Activated CD4-positive, alpha-beta memory T cell treated with anti-CD3 and anti-CD28 coated beads, Interleukin-2, amount 10 ng/mL, durations not matched to agents 7 days and 5 days (primary cell): Measurements from ENCODE around the gene UBR3. TPM values are rescaled to one million over a fixed set of nuclear protein-coding genes. Genes with fewer than 3 reads are reported as not detected.
"Not testable (repeated sequence)": the region's sequence is repeated elsewhere in the genome, so short reads cannot be mapped to it uniquely, and the experiment has no call there.

Experiments used
- CTCF ChIA-PET: fragments of 350-600 bp; sonication (Branson Sonifier 250); formaldehyde crosslinking; loops from one replicate; lab custom pipeline; 2021; ENCODE audit warnings: antibody characterized with exemption, inconsistent platforms; lab: Charles Lee
- POLR2A ChIA-PET: fragments of 350-600 bp; sonication (Branson Sonifier 250); formaldehyde crosslinking; loops from one replicate; lab custom pipeline; 2021; ENCODE audit warnings: antibody characterized with exemption; lab: Charles Lee
- DNase-seq: peaks from one replicate; pipeline ENCODE4 v3.0.0-alpha.2; 2020
- H3K27ac Mint-ChIP-seq: one replicate; pipeline ENCODE4 v1.8.0; 2021; ENCODE audit warnings: mild to moderate bottlenecking, mixed read lengths
- H3K27me3 Mint-ChIP-seq: one replicate; pipeline ENCODE4 v1.8.0; 2021; ENCODE audit warnings: mixed read lengths
- H3K36me3 Mint-ChIP-seq: one replicate; pipeline ENCODE4 v1.8.0; 2021; ENCODE audit warnings: low read depth, mixed read lengths
- H3K4me1 Mint-ChIP-seq: one replicate; pipeline ENCODE4 v1.8.0; 2021; ENCODE audit warnings: mixed read lengths
- H3K4me3 Mint-ChIP-seq: one replicate; pipeline ENCODE4 v1.8.0; 2021; ENCODE audit warnings: mild to moderate bottlenecking, mixed read lengths
- H3K9me3 Mint-ChIP-seq: one replicate; pipeline ENCODE4 v1.8.0; 2021; ENCODE audit warnings: mixed read lengths
- total RNA-seq, 2 experiments: library from RNA; stranded (reverse); gene quantifications; one replicate each; pipeline ENCODE4 v1.2.3, GENCODE V29; 2021

UBR3 gene
- total RNA-seq, 2 experiments from 2014 or later, result 19.7 to 19.8 TPM

GRCh38 chr2:169803480-169803879 lies 23.8 kb upstream of the UBR3 start:
- no peaks in the 10 kb centered on the region for H3K27me3 Mint-ChIP-seq
- H3K4me1 Mint-ChIP-seq, result peaks cover 26% of the 10 kb centered on the region
- CTCF ChIA-PET, result interaction anchor here (1.3 kb wide), 1 partner anchor 11 kb away, joined by 5 read pairs; no protein-coding TSS in a partner anchor
- no peak for DNase-seq
- H3K27ac Mint-ChIP-seq, result no peak overlapping the region
- POLR2A ChIA-PET, result interaction anchor here (1.0 to 1.7 kb wide), 3 partner anchors 8 to 25 kb away, joined by 3 read pairs; no protein-coding TSS in a partner anchor
- no peak overlapping the region for H3K4me3 Mint-ChIP-seq
- no peaks in the 10 kb centered on the region for H3K9me3 Mint-ChIP-seq
- peaks cover 40% of the 10 kb centered on the region for H3K36me3 Mint-ChIP-seq

- ChIA-PET CTCF (no interaction called here), POLR2A (no interaction called here)
- Mint-ChIP-seq H3K4me1 (peaks cover 12% of the 10 kb centered on the region), H3K27ac (no peak overlapping the region), H3K4me3 (no peak overlapping the region), H3K27me3 (no peaks in the 10 kb centered on the region), H3K36me3 (peaks cover 54% of the 10 kb centered on the region), H3K9me3 (no peaks in the 10 kb centered on the region)
- no peak for DNase-seq
These were observed 20.7 kb upstream of the UBR3 start for GRCh38 chr2:169806586-169806985.

DNA sequence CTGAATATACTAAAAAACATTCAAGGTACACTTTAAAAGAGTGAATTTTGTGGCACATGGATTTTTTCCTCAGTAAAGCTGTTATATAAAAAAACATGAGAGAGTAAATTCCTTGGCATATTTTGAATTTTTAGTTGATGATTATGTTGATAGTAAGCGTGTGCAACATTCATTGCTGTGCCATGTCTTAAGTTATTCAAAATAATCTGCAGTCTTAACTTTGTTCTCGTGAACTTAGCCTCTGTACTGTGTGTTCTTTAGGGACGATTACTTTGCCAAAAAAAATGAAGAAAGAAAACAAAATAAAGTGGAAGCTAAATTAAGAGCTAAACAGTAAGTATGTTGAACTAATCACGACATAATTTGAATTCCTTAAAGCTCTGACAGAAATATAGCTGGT lies 19.0 kb upstream of the UBR3 start:
- peaks cover 55% of the 10 kb centered on the region for H3K36me3 Mint-ChIP-seq
- POLR2A ChIA-PET, result no interaction called here
- CTCF ChIA-PET, result interaction anchor here (0.6 to 1.4 kb wide), 3 partner anchors 11 to 18 kb away, joined by 3 to 4 read pairs (median 3); partner anchors contain the start of gene METTL5

DNA sequence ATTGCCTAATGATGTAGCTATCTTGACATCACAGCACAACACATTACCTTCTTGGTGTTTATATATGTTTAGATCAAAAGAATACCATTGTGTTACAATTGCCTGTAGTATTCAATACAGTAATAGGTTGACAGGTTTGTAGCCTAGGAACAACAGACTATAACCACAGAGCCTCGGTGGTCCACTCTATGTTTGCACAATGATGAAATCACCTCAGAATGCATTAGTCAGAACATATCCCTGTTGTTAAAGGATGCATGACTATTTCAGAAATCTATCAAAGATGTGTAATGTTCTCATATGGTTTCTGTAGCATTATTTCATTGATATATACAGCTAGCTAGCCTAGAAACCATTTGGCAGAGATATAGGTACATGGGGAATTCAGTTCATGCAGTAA lies 11.4 kb upstream of the UBR3 start:
- H3K36me3 Mint-ChIP-seq, result peaks cover 74% of the 10 kb centered on the region
- CTCF ChIA-PET, result interaction anchor here (0.6 to 3.2 kb wide), 2 partner anchors 9 to 224 kb away, joined by 4 to 21 read pairs; partner anchors contain the start of gene METTL5
- POLR2A ChIA-PET, result interaction anchor here (1.1 to 1.5 kb wide), 5 partner anchors 8 to 17 kb away, joined by 3 to 4 read pairs (median 3); partner anchors contain the start of genes METTL5, SSB and UBR3

More for the DNA sequence above, 19.0 kb upstream of the UBR3 start:
- H3K4me1 Mint-ChIP-seq, result no peaks in the 10 kb centered on the region
- H3K27me3 Mint-ChIP-seq, result no peaks in the 10 kb centered on the region
- H3K4me3 Mint-ChIP-seq, result no peak overlapping the region
- no peak overlapping the region for H3K27ac Mint-ChIP-seq
- no peak for DNase-seq
- no peaks in the 10 kb centered on the region for H3K9me3 Mint-ChIP-seq

GRCh38 chr2:169816961-169817360 lies 10.3 kb upstream of the UBR3 start:
- DNase-seq, H3K27ac Mint-ChIP-seq, H3K27me3 Mint-ChIP-seq, H3K4me3 Mint-ChIP-seq, POLR2A ChIA-PET, H3K9me3 Mint-ChIP-seq: not testable (repeated sequence)
- CTCF ChIA-PET, result interaction anchor here (3.2 kb wide), 1 partner anchor 8 kb away, joined by 21 read pairs; the partner anchor contains the start of gene METTL5
- Mint-ChIP-seq H3K4me1 (peaks cover 26% of the 10 kb centered on the region), H3K36me3 (peaks cover 75% of the 10 kb centered on the region)

More for the DNA sequence above, 11.4 kb upstream of the UBR3 start:
- Mint-ChIP-seq H3K4me1 (peaks cover 15% of the 10 kb centered on the region), H3K27me3 (no peaks in the 10 kb centered on the region), H3K9me3 (no peaks in the 10 kb centered on the region), H3K4me3 (no peak overlapping the region), H3K27ac (no peak overlapping the region)
- DNase-seq, result no peak

GRCh38 chr2:169817369-169817768 lies 9.9 kb upstream of the UBR3 start:
- H3K4me3 Mint-ChIP-seq, DNase-seq, H3K27me3 Mint-ChIP-seq, CTCF ChIA-PET, H3K9me3 Mint-ChIP-seq, H3K27ac Mint-ChIP-seq: not testable (repeated sequence)
- POLR2A ChIA-PET, result interaction anchor here (2.6 kb wide), 1 partner anchor 11 kb away, joined by 11 read pairs; no protein-coding TSS in a partner anchor
- H3K4me1 Mint-ChIP-seq, result peaks cover 30% of the 10 kb centered on the region
- peaks cover 74% of the 10 kb centered on the region for H3K36me3 Mint-ChIP-seq

GRCh38 chr2:169818241-169818640 lies 9.0 kb upstream of the UBR3 start:
- H3K36me3 Mint-ChIP-seq, result peaks cover 76% of the 10 kb centered on the region
- no peaks in the 10 kb centered on the region for H3K27me3 Mint-ChIP-seq
- CTCF ChIA-PET, result interaction anchor here (1.0 to 1.4 kb wide), 2 partner anchors 9 to 14 kb away, joined by 3 to 4 read pairs; no protein-coding TSS in a partner anchor
- H3K4me1 Mint-ChIP-seq, result peaks cover 39% of the 10 kb centered on the region
- H3K27ac Mint-ChIP-seq, result no peak overlapping the region
- H3K4me3 Mint-ChIP-seq, result no peak overlapping the region
- no peak for DNase-seq
- H3K9me3 Mint-ChIP-seq, result no peaks in the 10 kb centered on the region
- POLR2A ChIA-PET, result interaction anchor here (2.6 kb wide), 1 partner anchor 10 kb away, joined by 11 read pairs; no protein-coding TSS in a partner anchor

- Mint-ChIP-seq H3K27me3 (no peaks in the 10 kb centered on the region), H3K27ac (no peak overlapping the region), H3K4me3 (no peak overlapping the region), H3K9me3 (no peaks in the 10 kb centered on the region), H3K4me1 (peaks cover 47% of the 10 kb centered on the region), H3K36me3 (peaks cover 75% of the 10 kb centered on the region)
- ChIA-PET POLR2A (interaction anchor here (2.6 kb wide), 1 partner anchor 9 kb away, joined by 11 read pairs; no protein-coding TSS in a partner anchor), CTCF (interaction anchor here (1.4 kb wide), 1 partner anchor 10 kb away, joined by 4 read pairs; no protein-coding TSS in a partner anchor)
- DNase-seq, result no peak
These were observed 8.1 kb upstream of the UBR3 start for GRCh38 chr2:169819106-169819505.

- H3K36me3 Mint-ChIP-seq, result peaks cover 70% of the 10 kb centered on the region
- H3K4me3 Mint-ChIP-seq, result not testable (repeated sequence)
These were observed 7.2 kb upstream of the UBR3 start for GRCh38 chr2:169820101-169820500.

GRCh38 chr2:169822036-169822435 lies 5.2 kb upstream of the UBR3 start:
- Mint-ChIP-seq H3K4me3 (no peak overlapping the region), H3K36me3 (peaks cover 52% of the 10 kb centered on the region), H3K27me3 (no peaks in the 10 kb centered on the region), H3K9me3 (no peaks in the 10 kb centered on the region), H3K4me1 (peaks cover 59% of the 10 kb centered on the region), H3K27ac (no peak overlapping the region)
- no peak for DNase-seq
- ChIA-PET CTCF (interaction anchor here (0.6 kb wide), 1 partner anchor 237 kb away, joined by 3 read pairs; no protein-coding TSS in a partner anchor), POLR2A (no interaction called here)

More at GRCh38 chr2:169820101-169820500, 7.2 kb upstream of the UBR3 start:
- H3K9me3 Mint-ChIP-seq, H3K27me3 Mint-ChIP-seq, CTCF ChIA-PET, DNase-seq: not testable (repeated sequence)
- peaks cover 52% of the 10 kb centered on the region for H3K4me1 Mint-ChIP-seq
- H3K27ac Mint-ChIP-seq, result peak overlapping the region; percentile 10
- POLR2A ChIA-PET, result interaction anchor here (2.6 kb wide), 1 partner anchor 8 kb away, joined by 11 read pairs; no protein-coding TSS in a partner anchor

- Mint-ChIP-seq H3K36me3 (peaks cover 44% of the 10 kb centered on the region), H3K27me3 (no peaks in the 10 kb centered on the region), H3K9me3 (no peaks in the 10 kb centered on the region), H3K4me3 (peak overlapping the region; percentile 49), H3K4me1 (peaks cover 60% of the 10 kb centered on the region), H3K27ac (no peak overlapping the region)
- ChIA-PET POLR2A (no interaction called here), CTCF (no interaction called here)
- no peak for DNase-seq
These were observed 4.4 kb upstream of the UBR3 start for GRCh38 chr2:169822785-169823392.

GRCh38 chr2:169823996-169824372 lies 3.3 kb upstream of the UBR3 start:
- Mint-ChIP-seq H3K4me3 (peak overlapping the region; percentile 87), H3K27ac (peak overlapping the region; percentile 58), H3K36me3 (peaks cover 43% of the 10 kb centered on the region), H3K9me3 (no peaks in the 10 kb centered on the region), H3K4me1 (peaks cover 68% of the 10 kb centered on the region), H3K27me3 (no peaks in the 10 kb centered on the region)
- POLR2A ChIA-PET, result interaction anchor here (0.6 to 1.8 kb wide), 7 partner anchors 9 to 239 kb away, joined by 3 to 7 read pairs (median 4); partner anchors contain the start of genes CFAP210, PHOSPHO2, PPIG and SSB
- CTCF ChIA-PET, result interaction anchor here (0.8 to 3.1 kb wide), 7 partner anchors 9 to 141 kb away, joined by 3 to 21 read pairs (median 6); no protein-coding TSS in a partner anchor
- no peak for DNase-seq
